Stimulated activated CD4-positive, alpha-beta T cell treated with anti-CD3 and anti-CD28 coated beads, Interleukin-12 subunit alpha, Interleukin-12 subunit beta, amount 100 ng/mL, for 24 hours (primary cell): Measurements from ENCODE around the gene NRSN2.

Experiments used
- DNase-seq, 2 experiments: peaks; one replicate each; pipeline ENCODE4 v3.0.0-alpha.2; 2020; ENCODE audit warnings: low read depth in 2 of 2

Gene NRSN2

GRCh38 chr20:397432-398237, 50.7 kb downstream of the NRSN2 start:
- no peak for DNase-seq

DNA sequence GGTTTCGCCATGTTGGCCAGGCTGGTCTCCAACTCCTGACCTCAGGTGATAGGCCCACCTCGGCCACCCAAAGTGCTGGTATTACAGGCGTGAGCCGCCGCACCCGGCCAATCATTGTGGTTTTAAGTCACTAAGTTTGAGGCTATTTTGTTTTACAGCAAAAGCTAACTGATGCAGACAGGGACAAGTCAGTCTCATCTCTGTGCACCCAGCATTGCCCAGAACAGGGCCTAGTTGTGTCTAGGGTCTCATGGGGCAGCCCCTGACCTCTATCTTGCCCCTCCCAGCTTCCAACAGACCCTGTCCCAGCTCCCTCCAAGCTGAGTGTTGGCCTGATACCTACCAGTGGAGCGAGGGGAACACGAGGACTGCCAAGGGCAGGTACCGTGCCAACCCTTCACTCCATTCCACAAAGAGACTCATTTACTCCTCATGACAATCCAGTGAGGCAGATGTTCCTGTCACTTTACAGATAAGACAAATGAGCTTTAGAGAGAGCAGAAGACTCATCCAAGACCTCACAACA, 52.3 kb downstream of the NRSN2 start:
- DNase-seq, result no peak

DNA sequence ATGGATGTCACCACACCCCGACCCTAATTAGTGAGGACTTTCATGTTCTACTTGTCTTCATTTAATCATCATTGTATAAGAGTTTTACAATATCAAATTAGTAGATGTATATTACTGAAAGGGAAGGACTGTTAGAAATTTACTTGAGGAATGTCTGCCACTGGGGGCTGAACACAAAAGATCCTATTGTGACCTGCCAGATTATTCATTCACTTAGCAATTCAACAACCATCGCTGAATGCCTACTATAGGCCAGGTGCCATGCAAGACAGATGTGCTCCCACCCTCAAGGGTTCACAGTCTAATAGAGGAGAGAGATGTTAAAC, 53.2 kb downstream of the NRSN2 start:
- DNase-seq, result no peak

GRCh38 chr20:400454-401275, 53.8 kb downstream of the NRSN2 start:
- DNase-seq, result no peak

DNA sequence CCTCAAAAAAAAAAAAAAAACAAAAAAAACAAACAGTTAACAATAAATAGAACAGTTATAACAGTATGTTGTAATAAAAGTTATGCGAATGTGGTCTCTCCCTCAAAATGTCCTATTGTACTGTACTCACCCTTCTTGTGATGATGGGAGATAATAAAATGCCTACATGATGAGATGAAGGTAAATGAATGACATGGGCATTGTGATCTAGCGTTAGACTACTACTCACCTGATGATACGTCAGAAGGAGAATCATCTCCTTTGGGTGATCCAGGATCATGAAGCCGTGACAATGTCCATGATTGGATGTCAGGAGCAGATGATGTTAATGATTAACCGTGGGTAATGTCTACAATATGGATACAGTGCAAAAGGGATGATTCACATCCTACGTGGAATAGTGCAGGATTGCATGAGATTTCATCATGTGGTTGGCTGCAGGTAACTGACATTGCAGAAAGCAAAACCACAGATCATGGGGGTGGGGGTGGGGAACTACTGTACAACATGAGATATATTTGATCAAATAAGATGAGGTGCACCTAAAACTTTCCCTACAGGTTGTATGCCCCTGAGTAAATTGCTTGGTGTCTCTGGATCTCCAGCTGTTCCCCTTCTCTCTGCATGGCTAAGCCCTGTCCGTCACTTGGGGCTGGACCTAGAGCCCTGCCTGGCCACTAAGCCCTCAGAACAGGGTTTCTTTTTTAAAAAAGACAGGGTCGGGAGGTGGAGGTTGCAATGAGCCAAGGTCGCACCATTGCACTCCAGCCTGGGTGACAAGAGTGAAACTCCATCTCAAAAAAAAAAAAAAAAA, 55.0 kb downstream of the NRSN2 start:
- no peak for DNase-seq

DNA sequence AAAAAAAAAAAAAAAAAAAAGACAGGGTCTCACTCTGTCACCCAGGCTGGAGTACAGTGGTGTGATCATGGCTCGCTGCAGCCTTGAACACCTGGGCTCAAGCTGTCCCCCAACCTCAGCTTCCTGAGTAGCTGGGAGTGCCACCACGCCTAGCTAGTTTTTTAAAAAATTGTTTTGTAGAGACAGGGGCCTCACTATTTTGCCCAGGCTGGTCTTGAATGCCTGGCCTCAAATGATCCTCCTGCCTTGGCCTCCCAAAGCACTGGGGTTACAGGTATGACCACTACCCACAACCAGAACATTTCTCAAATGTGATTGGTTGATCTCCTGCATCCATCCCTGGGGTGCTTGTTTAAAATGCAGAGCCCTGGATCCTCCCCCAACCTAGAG, 55.6 kb downstream of the NRSN2 start:
- no peak for DNase-seq

GRCh38 chr20:402898-403581, 56.1 kb downstream of the NRSN2 start:
- no peak for DNase-seq

- DNase-seq, result no peak
These were observed 56.7 kb downstream of the NRSN2 start for GRCh38 chr20:403582-403957.

DNA sequence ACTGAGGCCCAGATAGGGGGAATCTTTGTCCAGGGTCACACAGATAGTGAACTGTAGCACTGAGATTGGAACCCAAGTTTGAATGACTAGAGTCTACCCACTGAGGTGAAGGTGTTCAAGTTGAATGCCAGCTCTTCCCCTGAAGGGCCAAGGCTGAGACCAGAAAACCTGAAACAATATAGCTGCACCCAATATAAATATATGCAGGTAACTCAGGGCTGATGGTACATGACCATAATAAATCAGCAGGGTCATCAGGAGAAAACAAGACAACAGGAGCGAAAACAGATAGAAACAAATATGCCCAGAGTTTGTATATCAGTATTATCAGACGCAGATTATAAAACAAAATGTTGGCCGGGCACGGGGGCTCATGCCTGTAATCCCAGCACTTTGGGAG, 57.2 kb downstream of the NRSN2 start:
- no peak for DNase-seq
